K562 (cell line): ENCODE data around the gene NFIB. TPM values are rescaled to one million over a fixed set of nuclear protein-coding genes. Genes with fewer than 3 reads are reported as not detected.

Source experiments
- ATAC-seq: fragments of 200-7000 bp; cut with Tn5 transposase; 3 replicates; pipeline ENCODE4 v1.9.1; 2020; ENCODE audit warnings: moderate library complexity
- BruUV-seq: library from RNA; stranded (reverse); fragments of 400-500 nt; replicated peaks from 2 replicates; lab custom pipeline; 2021; lab: Mats Ljungman, UMichigan
- CTCF ChIA-PET: fragments of 300-600 bp; formaldehyde crosslinking; extraction: SDS; loops from one replicate; lab custom pipeline; 2021; ENCODE audit warnings: low intra/inter-chr PET ratio; lab: Yijun Ruan, JAX
- POLR2A ChIA-PET: fragments of 300-600, 350-650 bp; sonication (Branson Sonifier 250); formaldehyde crosslinking; extraction: SDS; loops from one replicate; lab custom pipeline; 2021; ENCODE audit warnings: antibody characterized with exemption, inconsistent platforms; lab: Yijun Ruan, JAX
- DNase-seq, 4 experiments: peaks; one replicate each; pipeline versions ENCODE4 v3.0.0 to v3.0.0-alpha.2; 2011 to 2018; ENCODE audit warnings: low spot score in 3 of 4, mixed read lengths in 3 of 4; ENCODE audit errors: extremely low read depth in 1 of 4
- FAIRE-seq: peaks from 2 replicates; lab custom pipeline; 2011; peaks lifted over from hg19 to GRCh38; lab: Jason Lieb, UNC
- H2AFZ ChIP-seq: 2 replicates; pipeline ENCODE4 v1.6.0; 2011; ENCODE audit warnings: low read depth, low read length, control low read depth, inconsistent platforms
- H3K27ac ChIP-seq: fragments of 200-600 bp; 3 replicates; pipeline ENCODE4 v1.8.0; 2011; ENCODE audit warnings: low read depth, mild to moderate bottlenecking, control low read depth, inconsistent platforms, low read length, moderate library complexity, mixed read lengths; ENCODE audit errors: extremely low read depth
- H3K27me3 ChIP-seq, 2 experiments: fragments of 300-600 bp in 1 of 2; 2 replicates in 1 of 2; 3 replicates in 1 of 2; pipeline versions ENCODE4 v1.6.0 to v1.8.0; 2011; ENCODE audit warnings: inconsistent platforms in 2 of 2, low read length in 2 of 2, mild to moderate bottlenecking in 1 of 2, mixed read lengths in 1 of 2, moderate library complexity in 1 of 2; ENCODE audit not compliant: control insufficient read depth in 2 of 2, insufficient read depth in 2 of 2
- H3K36me3 ChIP-seq: fragments of 300-600 bp; 3 replicates; pipeline ENCODE4 v1.8.0; 2011; ENCODE audit warnings: mild to moderate bottlenecking, low read length, inconsistent platforms; ENCODE audit not compliant: control insufficient read depth, insufficient read depth
- H3K4me1 ChIP-seq, 2 experiments: fragments of 200-600 bp in 1 of 2; replicated peaks in 1 of 2; 2 replicates in 1 of 2; 3 replicates in 1 of 2; pipeline versions ENCODE4 v1.5.1 to v1.8.0; 2011; ENCODE audit warnings: inconsistent platforms in 2 of 2, low read length in 2 of 2, mild to moderate bottlenecking in 1 of 2, mixed read lengths in 1 of 2, moderate library complexity in 1 of 2; ENCODE audit not compliant: control insufficient read depth in 2 of 2, insufficient read depth in 2 of 2
- H3K4me2 ChIP-seq: 2 replicates; pipeline ENCODE4 v1.6.1; 2011; ENCODE audit warnings: low read length, control low read depth, inconsistent platforms, mixed read lengths; ENCODE audit not compliant: insufficient read depth
- H3K4me3 ChIP-seq: fragments of 200-600 bp; sonication (generic), shearing (Covaris generic); 2 replicates; pipeline ENCODE4 v1.5.1; 2016; ENCODE audit warnings: control low read depth, inconsistent platforms
- H3K79me2 ChIP-seq: fragments of 200-600 bp; 3 replicates; pipeline ENCODE4 v1.8.0; 2011; ENCODE audit warnings: low read length, inconsistent platforms; ENCODE audit not compliant: control insufficient read depth, insufficient read depth
- H3K9ac ChIP-seq, 2 experiments: 2 replicates each; pipeline versions ENCODE4 v1.6.0 to v1.6.1; 2011; ENCODE audit warnings: low read depth in 2 of 2, low read length in 2 of 2, control low read depth in 1 of 2, inconsistent platforms in 1 of 2, mild to moderate bottlenecking in 1 of 2, mixed read lengths in 1 of 2; ENCODE audit not compliant: insufficient read depth in 1 of 2
- H3K9me1 ChIP-seq: one replicate; pipeline ENCODE4 v1.6.0; 2011; ENCODE audit warnings: inconsistent platforms, mild to moderate bottlenecking, low read length, moderate library complexity; ENCODE audit not compliant: control insufficient read depth, insufficient read depth
- H3K9me3 ChIP-seq: replicated peaks from 2 replicates; pipeline ENCODE4 v1.5.1; 2011; ENCODE audit warnings: low read depth, low read length, inconsistent platforms; ENCODE audit not compliant: control insufficient read depth, insufficient read depth
- H4K20me1 ChIP-seq: replicated peaks from 2 replicates; pipeline ENCODE4 v1.6.1; 2011; ENCODE audit warnings: low read length, inconsistent platforms, mixed read lengths; ENCODE audit not compliant: control insufficient read depth, insufficient read depth
- BCL6 ChIP-seq: fragments of 250-450 bp; sonication (Bioruptor Pico); IDR thresholded peaks from 2 replicates; pipeline ENCODE4 v1.4.0; 2020
- C11orf30 ChIP-seq: fragments of 450-650 bp; IDR thresholded peaks from 2 replicates; pipeline ENCODE4 v1.6.1; 2016; ENCODE audit warnings: low read depth, mild to moderate bottlenecking
- CEBPZ ChIP-seq: fragments of 150-350 bp; IDR thresholded peaks from 2 replicates; pipeline ENCODE4 v1.6.1; 2014; ENCODE audit warnings: low read depth, mild to moderate bottlenecking, low read length, borderline replicate concordance
- COPS2 ChIP-seq: fragments of 450-650 bp; conservative IDR thresholded peaks from 2 replicates; pipeline ENCODE4 v1.6.1; 2016; ENCODE audit warnings: mild to moderate bottlenecking, moderate library complexity
- ETV6 ChIP-seq, 3 experiments: fragments of 150-350 bp in 1 of 3; sonication (generic) in 1 of 3; formaldehyde crosslinking in 1 of 3; IDR thresholded peaks; 2 replicates each; pipeline versions ENCODE4 v1.6.1 to v1.8.0; 2014 to 2022; ENCODE audit warnings: borderline replicate concordance in 2 of 3, low read depth in 2 of 3, antibody characterized with exemption in 1 of 3, low read length in 1 of 3, mild to moderate bottlenecking in 1 of 3, missing genetic modification reagents in 1 of 3
- FOXP4 ChIP-seq: sonication (generic); formaldehyde crosslinking; IDR thresholded peaks from 2 replicates; pipeline ENCODE4 v1.8.0; 2022; ENCODE audit warnings: mild to moderate bottlenecking, missing genetic modification reagents, borderline replicate concordance
- MCM5 ChIP-seq: fragments of 450-650 bp; IDR thresholded peaks from 2 replicates; pipeline ENCODE4 v1.6.1; 2016; ENCODE audit warnings: low read depth
- NR2C1 ChIP-seq, 2 experiments: fragments of 450-650 bp; IDR thresholded peaks; 2 replicates each; pipeline ENCODE4 v1.6.1; 2017; ENCODE audit warnings: mild to moderate bottlenecking in 2 of 2, antibody characterized with exemption in 1 of 2, inconsistent platforms in 1 of 2, missing compliant biosample characterization in 1 of 2, missing genetic modification characterization in 1 of 2
- WHSC1 ChIP-seq: IDR thresholded peaks from one replicate; pipeline ENCODE4 v1.6.1; 2012; ENCODE audit warnings: low read length, control low read depth, inconsistent platforms
- ZEB2 ChIP-seq: fragments of 450-650 bp; IDR thresholded peaks from 2 replicates; pipeline ENCODE4 v1.6.1; 2016
- ZNF124 ChIP-seq: sonication (generic); formaldehyde crosslinking; IDR thresholded peaks from 2 replicates; pipeline ENCODE4 v1.8.1; 2022; ENCODE audit warnings: missing genetic modification reagents
- ZNF740 ChIP-seq, 3 experiments: fragments of 200-800 bp in 1 of 3; sonication (Bioruptor generic) in 1 of 3; sonication (generic) in 1 of 3; formaldehyde crosslinking in 1 of 3; IDR thresholded peaks; 2 replicates each; pipeline versions ENCODE4 v1.6.1 to v1.8.0; 2016 to 2022; ENCODE audit warnings: mild to moderate bottlenecking in 2 of 3, missing compliant biosample characterization in 2 of 3, missing genetic modification characterization in 2 of 3, missing genetic modification reagents in 1 of 3
- ZNF77 ChIP-seq: fragments of 250-450 bp; sonication (Bioruptor Pico); IDR thresholded peaks from 2 replicates; pipeline ENCODE4 v1.5.0; 2020
- ZNF79 ChIP-seq: fragments of 250-450 bp; sonication (Bioruptor Pico); IDR thresholded peaks from 2 replicates; pipeline ENCODE4 v1.4.0; 2020; ENCODE audit warnings: low read depth, mild to moderate bottlenecking, moderate library complexity
- WGBS: fragments of 100-300 bp; shearing (Covaris generic); methylation state at CpG from one replicate; pipeline ENCODE4 v1.1.6; 2016; ENCODE audit warnings: low coverage, mixed read lengths; ENCODE audit not compliant: insufficient coverage; ENCODE audit errors: missing lambda C conversion rate; 5-methylcytosine and 5-hydroxymethylcytosine counted together
- in situ Hi-C: fragments of 300-500 bp; cut with MboI; formaldehyde crosslinking; loops from 4 replicates; pipeline ENCODE4 v1.15.0; 2018; ENCODE audit warnings: inconsistent platforms, mixed read lengths
- intact Hi-C: fragments of 100-400 bp; cut with micrococcal nuclease; formaldehyde crosslinking; loops from 2 replicates; pipeline ENCODE4 v1.14.2; 2022
- polyA plus RNA-seq, 8 experiments: library from polyadenylated mRNA; depleted of rRNA in 4 of 8; stranded (reverse) in 5 of 8; unstranded in 3 of 8; fragments of >200 nt; fragmentation: Nextera tagmentation in 2 of 8; fragmentation: Illumina TruSeq in 1 of 8; extraction: Ambion mirVana in 2 of 8; extraction: Trizol in 1 of 8; gene quantifications; 2 replicates each; pipeline versions ENCODE4 v1.2.1 to v1.2.3, GENCODE V29; 2011 to 2014; ENCODE audit warnings: inconsistent platforms in 1 of 8, missing spikeins in 1 of 8
- total RNA-seq, 7 experiments: library from RNA; depleted of rRNA in 6 of 7; stranded (reverse); fragments of >200 nt in 6 of 7; fragmentation: Illumina TruSeq in 2 of 7; extraction: Trizol in 2 of 7; gene quantifications; 2 replicates each; pipeline versions ENCODE4 v1.2.1 to v1.2.3, GENCODE V29; 2011 to 2021; ENCODE audit warnings: low replicate concordance in 1 of 7

NFIB gene
- total and polyA plus RNA-seq, 9 of the 15 experiments (the other 6 are each of a cell fraction or from before 2014, with no cell fraction given) = 1.2 to 3.3 (median 1.9) TPM

- in situ Hi-C loops = no loop called here
- no peak for TF ChIP-seq C11orf30
- TF ChIP-seq NR2C1 (IDR thresholded peaks at IDR 0.05) = no peak
- TF ChIP-seq NR2C1 (tag; IDR thresholded peaks at IDR 0.05) = no peak
- TF ChIP-seq WHSC1 = no peak
- no peak for TF ChIP-seq ZNF77 (CRISPR knock-in tag)
- no peak for TF ChIP-seq MCM5
- no peak for TF ChIP-seq BCL6
- no peak for TF ChIP-seq FOXP4 (CRISPR knock-in tag)
- TF ChIP-seq ZNF124 (CRISPR knock-in tag) = no peak
- no peak for TF ChIP-seq ZNF740 (CRISPR knock-in tag; IDR thresholded peaks at IDR 0.05)
- no peak for TF ChIP-seq ZNF740 (tag; IDR thresholded peaks at IDR 0.05)
- no peak for TF ChIP-seq ZNF79 (CRISPR knock-in tag)
- no peak for TF ChIP-seq ZEB2
- TF ChIP-seq COPS2 = no peak
- TF ChIP-seq ETV6 (IDR thresholded peaks at IDR 0.05; ENCODE audit: borderline replicate concordance in 1 of 2, low read depth in 2 of 2, low read length in 1 of 2) = no peak
- no peak for TF ChIP-seq ETV6 (CRISPR knock-in tag; IDR thresholded peaks at IDR 0.05; ENCODE audit: borderline replicate concordance)
- TF ChIP-seq CEBPZ = no peak
These were observed 201.7 kb downstream of the NFIB start for GRCh38 chr9:14112226-14112625.

More at GRCh38 chr9:14112226-14112625, 201.7 kb downstream of the NFIB start:
- 61% methylated on average over 6 of the region's 6 CpGs for WGBS
- no peak for DNase-seq
- H4K20me1 ChIP-seq = no peaks in the 10 kb centered on the region
- H3K27me3 ChIP-seq = no peaks in the 10 kb centered on the region
- peaks cover 0 to 5% of the 10 kb centered on the region in 2 experiments; a peak in 2 of 5 replicates for H3K4me1 ChIP-seq
- no peak overlapping the region for H2AFZ ChIP-seq
- H3K9me3 ChIP-seq = no peaks in the 10 kb centered on the region
- H3K79me2 ChIP-seq = no peaks in the 10 kb centered on the region
- no peaks in the 10 kb centered on the region for H3K36me3 ChIP-seq
- H3K9me1 ChIP-seq = no peaks in the 10 kb centered on the region
- no peak overlapping the region for H3K9ac ChIP-seq
- H3K27ac ChIP-seq = no peak overlapping the region
- BruUV-seq = no TSS peak
- no peak for ATAC-seq
- no peak for FAIRE-seq
- H3K4me2 ChIP-seq = no peak overlapping the region
- POLR2A ChIA-PET = no interaction called here
- CTCF ChIA-PET = no interaction called here
- intact Hi-C loops = no loop called here
- H3K4me3 ChIP-seq = no peak overlapping the region
